IgD-negative memory B cell (primary cell): ENCODE results near the gene NOTCH2. TPM values are rescaled to one million over a fixed set of nuclear protein-coding genes. Genes with fewer than 3 reads are reported as not detected.

ENCODE experiments used
- H3K27ac Mint-ChIP-seq, 3 donors: one replicate each; pipeline ENCODE4 v1.8.0; 2020 to 2022; ENCODE audit warnings: mild to moderate bottlenecking in 3 of 3, mixed read lengths in 3 of 3, moderate library complexity in 1 of 3
- H3K27me3 Mint-ChIP-seq: one replicate; pipeline ENCODE4 v1.8.0; 2021; ENCODE audit warnings: mixed read lengths
- H3K36me3 Mint-ChIP-seq: one replicate; pipeline ENCODE4 v1.8.0; 2020; ENCODE audit warnings: mild to moderate bottlenecking, mixed read lengths
- H3K4me1 Mint-ChIP-seq, 3 donors: one replicate each; pipeline ENCODE4 v1.8.0; 2020 to 2022; ENCODE audit warnings: mixed read lengths in 3 of 3, mild to moderate bottlenecking in 1 of 3
- H3K4me3 Mint-ChIP-seq, 4 donors: one replicate each; pipeline ENCODE4 v1.8.0; 2020 to 2022; ENCODE audit warnings: mild to moderate bottlenecking in 4 of 4, mixed read lengths in 4 of 4, moderate library complexity in 3 of 4
- H3K9me3 Mint-ChIP-seq, 3 donors: one replicate each; pipeline ENCODE4 v1.8.0; 2020 to 2021; ENCODE audit warnings: mixed read lengths in 3 of 3, mild to moderate bottlenecking in 1 of 3
- polyA plus RNA-seq: library from polyadenylated mRNA; unstranded; fragments of 300-500 nt; fragmentation: Illumina TruSeq; gene quantifications from one replicate; pipeline ENCODE4 v1.2.3, GENCODE V29; 2021

The NOTCH2 gene
- polyA plus RNA-seq, 1 donor from 2014 or later = 46.5 TPM

DNA sequence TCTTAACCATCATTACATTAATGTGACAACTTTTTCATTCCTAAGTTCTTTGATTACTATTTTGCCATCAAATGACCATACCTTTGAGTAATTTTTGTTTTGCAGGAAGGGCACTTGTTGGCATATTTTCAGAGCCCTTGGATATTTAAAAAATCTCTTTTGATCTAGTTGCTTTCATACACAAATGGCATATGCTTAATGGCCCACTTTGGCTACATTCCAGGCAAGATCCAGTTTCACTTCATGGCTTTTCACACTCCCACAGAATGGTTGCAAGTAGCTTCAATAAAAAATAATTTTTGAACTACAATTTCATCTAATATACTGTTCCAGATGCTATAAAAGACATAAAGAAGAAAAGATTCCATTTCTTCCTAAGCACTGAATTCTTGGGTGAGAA is 191.3 kb downstream of the NOTCH2 start:
- Mint-ChIP-seq H3K4me1 (no peaks in the 10 kb centered on the region), H3K36me3 (no peaks in the 10 kb centered on the region), H3K4me3 (no peak overlapping the region), H3K27ac (no peak overlapping the region), H3K9me3 (peaks cover 0 to 4% (median 0%) of the 10 kb centered on the region in 3 donors), H3K27me3 (peaks cover 4% of the 10 kb centered on the region)

DNA sequence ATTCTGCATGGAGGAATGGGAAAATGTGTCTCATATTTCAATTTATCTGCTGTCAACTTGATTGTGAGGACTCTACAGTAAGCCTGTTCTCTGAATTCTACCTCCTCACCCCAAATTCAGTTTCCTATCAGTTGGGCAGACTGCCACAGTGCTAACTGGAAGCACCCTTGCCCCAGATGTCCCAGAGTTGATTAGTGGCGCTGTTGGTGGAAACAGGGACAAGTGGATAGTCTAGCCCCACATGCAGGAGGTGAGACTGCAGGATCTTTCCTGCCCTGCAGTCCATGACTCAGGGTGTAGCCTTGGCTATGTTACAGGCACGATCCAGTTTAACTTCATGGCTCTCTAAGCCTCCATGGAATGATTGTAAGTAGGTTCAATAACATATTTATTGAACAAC is 195.3 kb downstream of the NOTCH2 start:
- Mint-ChIP-seq H3K9me3 (no peaks in the 10 kb centered on the region), H3K4me3 (no peak overlapping the region), H3K4me1 (no peaks in the 10 kb centered on the region), H3K27me3 (peaks cover 15% of the 10 kb centered on the region), H3K27ac (no peak overlapping the region), H3K36me3 (no peaks in the 10 kb centered on the region)

DNA sequence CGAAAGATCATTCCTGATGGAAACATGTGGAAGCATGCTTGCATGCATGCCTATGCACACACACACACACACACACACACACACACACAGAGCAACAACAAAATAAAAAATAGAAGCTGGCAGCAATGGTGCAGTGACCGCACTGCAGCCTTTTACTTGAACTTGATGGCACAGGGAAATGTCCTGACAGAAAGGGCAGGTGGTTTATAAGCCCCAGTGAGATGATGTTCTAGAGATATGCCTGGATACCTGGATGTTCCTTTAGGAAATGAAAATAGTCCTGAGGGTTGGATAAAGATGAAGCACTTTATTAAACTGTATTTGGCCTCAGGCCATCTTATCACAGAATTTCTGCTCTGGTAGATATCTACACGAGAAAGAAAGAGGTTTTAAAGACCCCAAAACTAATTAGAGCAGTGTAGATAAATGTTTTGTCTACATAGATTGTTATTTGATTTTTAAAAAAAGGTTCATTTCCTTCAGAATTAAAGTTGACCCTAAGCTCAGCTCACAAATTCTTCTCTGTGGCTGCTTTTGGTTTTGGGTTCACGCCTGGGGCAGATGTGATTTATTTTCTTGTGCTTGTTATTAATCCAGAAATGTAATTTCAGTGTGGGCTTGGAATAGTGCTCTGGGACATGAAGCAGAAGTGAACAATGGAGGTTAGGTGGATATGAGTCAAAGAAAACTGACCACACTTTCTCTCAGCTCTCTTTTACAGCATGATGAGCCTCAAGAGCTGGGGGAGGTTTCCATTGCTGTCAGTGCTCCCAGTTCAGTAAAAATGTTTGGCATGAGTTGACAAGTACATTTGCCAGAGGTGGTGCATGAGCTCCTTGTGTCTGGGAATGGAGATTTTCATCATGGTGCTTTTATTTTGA is 196.1 kb downstream of the NOTCH2 start:
- Mint-ChIP-seq H3K27me3 (peaks cover 15% of the 10 kb centered on the region), H3K9me3 (no peaks in the 10 kb centered on the region), H3K27ac (no peak overlapping the region), H3K4me3 (no peak overlapping the region), H3K36me3 (no peaks in the 10 kb centered on the region), H3K4me1 (no peaks in the 10 kb centered on the region)

DNA sequence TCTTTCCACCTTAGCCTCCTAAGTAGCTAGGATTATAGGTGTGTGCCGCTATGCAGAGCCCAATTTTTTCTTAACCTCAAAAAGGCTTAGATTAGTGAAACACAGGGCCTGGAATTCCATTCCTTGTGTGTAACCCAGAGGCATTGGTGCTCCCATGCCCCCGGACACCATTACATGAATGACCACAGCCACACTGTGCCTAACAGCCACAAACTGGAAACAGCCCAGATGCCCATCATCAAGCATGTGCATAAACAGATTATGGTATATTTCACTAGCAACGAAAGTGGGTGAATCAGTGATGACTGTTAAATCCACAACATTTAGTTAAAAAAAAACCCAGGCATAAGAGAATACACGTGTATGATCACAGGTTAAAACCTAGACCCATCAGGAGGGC is 197.6 kb downstream of the NOTCH2 start:
- Mint-ChIP-seq H3K9me3 (no peaks in the 10 kb centered on the region), H3K27me3 (peaks cover 15% of the 10 kb centered on the region), H3K27ac (no peak overlapping the region), H3K4me3 (no peak overlapping the region), H3K4me1 (no peaks in the 10 kb centered on the region), H3K36me3 (no peaks in the 10 kb centered on the region)

GRCh38 chr1:119870917-119871596 is 198.4 kb downstream of the NOTCH2 start:
- peak overlapping the region in 1 of 4 donors; percentile 23 for H3K4me3 Mint-ChIP-seq
- no peaks in the 10 kb centered on the region for H3K9me3 Mint-ChIP-seq
- no peak overlapping the region for H3K27ac Mint-ChIP-seq
- H3K27me3 Mint-ChIP-seq = peaks cover 15% of the 10 kb centered on the region
- H3K36me3 Mint-ChIP-seq = no peaks in the 10 kb centered on the region
- H3K4me1 Mint-ChIP-seq = no peaks in the 10 kb centered on the region

- Mint-ChIP-seq H3K27ac (no peak overlapping the region), H3K9me3 (no peaks in the 10 kb centered on the region), H3K36me3 (no peaks in the 10 kb centered on the region), H3K4me1 (no peaks in the 10 kb centered on the region), H3K27me3 (peaks cover 15% of the 10 kb centered on the region), H3K4me3 (no peak overlapping the region)
Measured at GRCh38 chr1:119869995-119870394, 199.5 kb downstream of the NOTCH2 start.

DNA sequence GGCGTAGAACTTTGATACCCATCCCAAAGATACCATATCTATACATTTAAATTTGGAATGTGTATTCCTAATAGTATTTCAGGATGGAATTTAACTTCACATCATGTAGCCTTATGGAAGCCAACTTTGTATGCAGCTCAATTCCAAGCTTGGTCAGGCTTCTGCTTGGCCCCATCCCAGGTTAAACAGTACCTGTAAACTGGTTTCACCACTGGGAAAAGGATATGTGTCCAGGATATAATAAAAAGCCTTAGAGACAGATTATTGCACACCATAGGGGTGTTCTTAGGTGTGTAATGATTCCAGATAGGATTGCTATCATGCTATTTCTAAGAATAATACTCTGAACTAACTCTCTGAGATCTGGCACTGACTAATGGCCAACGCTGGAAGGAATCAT is 201.3 kb downstream of the NOTCH2 start:
- Mint-ChIP-seq H3K27me3 (peaks cover 12% of the 10 kb centered on the region), H3K36me3 (no peaks in the 10 kb centered on the region), H3K9me3 (no peaks in the 10 kb centered on the region), H3K27ac (no peak overlapping the region), H3K4me3 (no peak overlapping the region), H3K4me1 (no peaks in the 10 kb centered on the region)

GRCh38 chr1:119866451-119866850 is 203.0 kb downstream of the NOTCH2 start:
- Mint-ChIP-seq H3K27ac (no peak overlapping the region), H3K36me3 (no peaks in the 10 kb centered on the region), H3K4me1 (no peaks in the 10 kb centered on the region), H3K9me3 (no peaks in the 10 kb centered on the region), H3K27me3 (peaks cover 13% of the 10 kb centered on the region), H3K4me3 (no peak overlapping the region)

DNA sequence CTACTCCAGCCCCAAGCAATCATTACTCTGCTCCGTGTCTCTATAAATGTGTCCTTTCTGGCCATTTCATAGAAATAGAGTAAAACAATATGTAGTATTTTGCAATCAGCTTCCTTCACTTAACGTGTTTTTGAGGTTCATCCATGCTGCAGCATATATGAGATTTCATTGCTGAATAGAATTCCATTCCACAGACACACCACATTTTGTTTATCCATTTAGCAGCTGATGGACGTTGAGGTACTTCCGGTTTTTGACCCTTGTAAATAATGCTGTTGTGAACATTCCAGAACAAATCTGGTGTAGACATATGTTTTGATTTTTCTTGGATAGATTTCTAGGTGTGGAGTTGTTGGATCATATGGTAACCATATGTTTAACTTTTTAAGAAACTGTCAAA is 203.8 kb downstream of the NOTCH2 start:
- peak overlapping the region in 1 of 4 donors; percentile 4 for H3K4me3 Mint-ChIP-seq
- H3K9me3 Mint-ChIP-seq = no peaks in the 10 kb centered on the region
- peaks cover 11% of the 10 kb centered on the region for H3K27me3 Mint-ChIP-seq
- no peaks in the 10 kb centered on the region for H3K4me1 Mint-ChIP-seq
- H3K36me3 Mint-ChIP-seq = no peaks in the 10 kb centered on the region
- H3K27ac Mint-ChIP-seq = no peak overlapping the region

GRCh38 chr1:119862276-119862675 is 207.2 kb downstream of the NOTCH2 start:
- no peak overlapping the region for H3K4me3 Mint-ChIP-seq
- H3K9me3 Mint-ChIP-seq = no peaks in the 10 kb centered on the region
- H3K36me3 Mint-ChIP-seq = peaks cover 1% of the 10 kb centered on the region
- H3K27ac Mint-ChIP-seq = no peak overlapping the region
- no peaks in the 10 kb centered on the region for H3K4me1 Mint-ChIP-seq
- H3K27me3 Mint-ChIP-seq = peaks cover 12% of the 10 kb centered on the region

Other genes starting within 250 kb of the NOTCH2 start
- not detected for gene ADAM30, start 173.1 kb downstream of the NOTCH2 start, polyA plus RNA-seq
- gene SEC22B, start 106.9 kb upstream of the NOTCH2 start, polyA plus RNA-seq = 15.6 TPM